GM12878 (cell line): ENCODE measurements around the gene C4B. TPM values are rescaled to one million over a fixed set of nuclear protein-coding genes. Genes with fewer than 3 reads are reported as not detected.
"Not testable (repeated sequence)": the region's sequence is repeated elsewhere in the genome, so short reads cannot be mapped to it uniquely, and the experiment has no call there.

ENCODE experiments used
- ATAC-seq: fragments of 200-7000 bp; cut with Tn5 transposase; 3 replicates; pipeline ENCODE4 v1.9.1; 2020; ENCODE audit warnings: mild to moderate bottlenecking, moderate library complexity
- BruUV-seq: library from RNA; stranded (reverse); fragments of 400-500 nt; replicated peaks from 2 replicates; lab custom pipeline; 2021; lab: Mats Ljungman, UMichigan
- CTCF ChIA-PET: fragments of 300-600 bp; sonication (Branson Sonifier 250); formaldehyde crosslinking; extraction: SDS; loops from one replicate; lab custom pipeline; 2021; ENCODE audit warnings: inconsistent platforms; lab: Yijun Ruan, JAX
- POLR2A ChIA-PET: fragments of 350-600 bp; formaldehyde crosslinking; extraction: SDS; loops from one replicate; lab custom pipeline; 2021; ENCODE audit warnings: inconsistent platforms; lab: Charles Lee
- RAD21 ChIA-PET: fragments of 300-600 bp; sonication (Branson Sonifier 250); formaldehyde crosslinking; loops from one replicate; lab custom pipeline; 2023; ENCODE audit warnings: antibody characterized with exemption; ENCODE audit not compliant: unreplicated experiment; lab: Charles Lee
- SMC1A ChIA-PET: fragments of 300-600 bp; sonication (Branson Sonifier 250); formaldehyde crosslinking; loops from one replicate; lab custom pipeline; 2023; ENCODE audit not compliant: unreplicated experiment, uncharacterized antibody; lab: Charles Lee
- DNase-seq: peaks from one replicate; pipeline ENCODE4 v3.0.0-alpha.2; 2011; ENCODE audit warnings: low read depth, low spot score
- FAIRE-seq: peaks from 3 replicates; lab custom pipeline; 2011; peaks lifted over from hg19 to GRCh38; lab: Jason Lieb, UNC
- H2AFZ ChIP-seq: 2 replicates; pipeline ENCODE4 v1.6.0; 2011; ENCODE audit warnings: low read depth, low read length, control low read depth; ENCODE audit not compliant: control insufficient read depth
- H3K27ac ChIP-seq: 2 replicates; pipeline ENCODE4 v1.5.1; 2011; ENCODE audit warnings: control low read depth; ENCODE audit not compliant: control insufficient read depth, insufficient read depth
- H3K27me3 ChIP-seq, 2 experiments: replicated peaks in 1 of 2; 2 replicates each; pipeline versions ENCODE4 v1.6.0 to v1.6.1; 2011; ENCODE audit warnings: low read length in 1 of 2; ENCODE audit not compliant: control insufficient read depth in 2 of 2, insufficient read depth in 2 of 2
- H3K36me3 ChIP-seq, 2 experiments: 2 replicates each; pipeline ENCODE4 v1.5.1; 2011; ENCODE audit warnings: low read length in 1 of 2; ENCODE audit not compliant: control insufficient read depth in 2 of 2, insufficient read depth in 2 of 2
- H3K4me1 ChIP-seq: 2 replicates; pipeline ENCODE4 v1.6.1; 2011; ENCODE audit warnings: mild to moderate bottlenecking, low read length, moderate library complexity, mixed read lengths; ENCODE audit not compliant: control insufficient read depth, insufficient read depth
- H3K4me2 ChIP-seq: 2 replicates; pipeline ENCODE4 v1.6.0; 2011; ENCODE audit warnings: control low read depth; ENCODE audit not compliant: control insufficient read depth, insufficient read depth
- H3K4me3 ChIP-seq: fragments of 200-600 bp; sonication (generic); 2 replicates; pipeline ENCODE4 v1.5.1; 2016
- H3K79me2 ChIP-seq: 2 replicates; pipeline ENCODE4 v1.6.0; 2011; ENCODE audit warnings: low read length; ENCODE audit not compliant: control insufficient read depth, insufficient read depth
- H3K9ac ChIP-seq: 2 replicates; pipeline ENCODE4 v1.8.0; 2011; ENCODE audit warnings: low read length, control low read depth, mixed read lengths; ENCODE audit not compliant: control insufficient read depth, insufficient read depth
- H3K9me3 ChIP-seq: replicated peaks from 3 replicates; pipeline ENCODE4 v1.5.1; 2011; ENCODE audit warnings: mild to moderate bottlenecking, low read length; ENCODE audit not compliant: control insufficient read depth, insufficient read depth
- H4K20me1 ChIP-seq: 2 replicates; pipeline ENCODE4 v1.6.0; 2011; ENCODE audit not compliant: control insufficient read depth, insufficient read depth
- CHD1 ChIP-seq: IDR thresholded peaks from 2 replicates; pipeline ENCODE4 v1.6.1; 2012; ENCODE audit warnings: low read depth, low read length, improper control_type of control experiment
- STAT3 ChIP-seq: IDR thresholded peaks from 2 replicates; pipeline ENCODE4 v1.6.1; 2011; ENCODE audit warnings: low read depth, low read length, improper control_type of control experiment
- WGBS: methylation state at CpG from one replicate; pipeline ENCODE4 v1.1.6; 2016; ENCODE audit warnings: low lambda C conversion rate; ENCODE audit not compliant: insufficient replicate concordance, insufficient coverage; ENCODE audit errors: missing lambda C conversion rate; 5-methylcytosine and 5-hydroxymethylcytosine counted together
- in situ Hi-C: fragments of 300-500 bp; cut with MboI; formaldehyde crosslinking; loops from 9 replicates; pipeline ENCODE4 v1.14.3; 2018; ENCODE audit warnings: mixed read lengths
- intact Hi-C: fragments of 100-400 bp; cut with micrococcal nuclease; formaldehyde crosslinking; loops from one replicate; pipeline ENCODE4 v1.14.2; 2022; ENCODE audit not compliant: unreplicated experiment
- polyA plus RNA-seq, 11 experiments: library from polyadenylated mRNA; depleted of rRNA in 4 of 11; unstranded in 6 of 11; stranded (reverse) in 5 of 11; fragments of >200 nt; fragmentation: Nextera tagmentation in 4 of 11; fragmentation: Illumina TruSeq in 1 of 11; extraction: Ambion mirVana in 4 of 11; extraction: Trizol in 1 of 11; gene quantifications; 1 replicate in 1 of 11; 2 replicates in 10 of 11; pipeline versions ENCODE4 v1.2.1 to v1.2.3, GENCODE V29; 2011 to 2016; ENCODE audit warnings: inconsistent platforms in 2 of 11, missing spikeins in 2 of 11, low read depth in 1 of 11
- total RNA-seq, 4 experiments: library from RNA; depleted of rRNA in 3 of 4; stranded (reverse); fragments of >200 nt in 3 of 4; fragmentation: Illumina TruSeq in 1 of 4; extraction: Trizol in 1 of 4; gene quantifications; 2 replicates each; pipeline versions ENCODE4 v1.2.1 to v1.2.3, GENCODE V29; 2013 to 2021
- TF ChIP-seq, protein P1 (sequence below): fragments of 450-650 bp; formaldehyde crosslinking; IDR thresholded peaks from 2 replicates; pipeline ENCODE4 v1.4.0; 2022; ENCODE audit warnings: mild to moderate bottlenecking, moderate library complexity

The C4B gene
- total and polyA plus RNA-seq, 10 of the 15 experiments (the other 5 are each of a cell fraction or from before 2014, with no cell fraction given) = 0.13 to 5.6 (median 1.7) TPM; not detected in 1

DNA sequence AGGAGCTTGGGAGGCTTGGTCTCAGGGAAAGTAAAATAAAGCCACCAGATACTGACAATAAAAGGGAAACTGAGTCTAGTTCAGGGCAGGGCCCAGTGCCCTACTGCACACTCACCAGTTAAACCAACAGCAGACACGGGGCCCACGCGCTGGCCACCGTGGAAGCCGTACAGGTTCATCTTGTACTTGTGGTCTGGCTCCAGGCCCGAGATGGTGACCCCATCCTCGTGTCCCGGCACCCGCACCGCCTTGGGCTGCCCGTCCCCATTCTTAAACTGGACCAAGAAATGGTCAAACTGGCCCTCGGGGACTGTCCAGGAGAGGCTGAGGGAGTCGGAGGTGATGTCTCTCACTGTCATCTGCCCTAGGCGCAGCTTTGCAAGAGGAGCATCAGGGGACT, 50.1 kb downstream of the C4B start (continued):
- TF ChIP-seq, protein P1, sequence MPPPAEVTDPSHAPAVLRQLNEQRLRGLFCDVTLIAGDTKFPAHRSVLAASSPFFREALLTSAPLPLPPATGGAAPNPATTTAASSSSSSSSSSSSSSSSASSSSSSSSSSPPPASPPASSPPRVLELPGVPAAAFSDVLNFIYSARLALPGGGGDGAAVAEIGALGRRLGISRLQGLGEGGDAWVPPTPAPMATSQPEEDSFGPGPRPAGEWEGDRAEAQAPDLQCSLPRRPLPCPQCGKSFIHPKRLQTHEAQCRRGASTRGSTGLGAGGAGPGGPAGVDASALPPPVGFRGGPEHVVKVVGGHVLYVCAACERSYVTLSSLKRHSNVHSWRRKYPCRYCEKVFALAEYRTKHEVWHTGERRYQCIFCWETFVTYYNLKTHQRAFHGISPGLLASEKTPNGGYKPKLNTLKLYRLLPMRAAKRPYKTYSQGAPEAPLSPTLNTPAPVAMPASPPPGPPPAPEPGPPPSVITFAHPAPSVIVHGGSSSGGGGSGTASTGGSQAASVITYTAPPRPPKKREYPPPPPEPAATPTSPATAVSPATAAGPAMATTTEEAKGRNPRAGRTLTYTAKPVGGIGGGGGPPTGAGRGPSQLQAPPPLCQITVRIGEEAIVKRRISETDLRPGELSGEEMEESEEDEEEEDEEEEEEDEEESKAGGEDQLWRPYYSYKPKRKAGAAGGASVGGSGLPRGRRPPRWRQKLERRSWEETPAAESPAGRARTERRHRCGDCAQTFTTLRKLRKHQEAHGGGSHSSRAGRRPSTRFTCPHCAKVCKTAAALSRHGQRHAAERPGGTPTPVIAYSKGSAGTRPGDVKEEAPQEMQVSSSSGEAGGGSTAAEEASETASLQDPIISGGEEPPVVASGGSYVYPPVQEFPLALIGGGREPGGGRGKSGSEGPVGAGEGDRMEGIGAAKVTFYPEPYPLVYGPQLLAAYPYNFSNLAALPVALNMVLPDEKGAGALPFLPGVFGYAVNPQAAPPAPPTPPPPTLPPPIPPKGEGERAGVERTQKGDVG (CRISPR knock-in tag) = no peak
- TF ChIP-seq CHD1 (no peak), STAT3 (no peak)

DNA sequence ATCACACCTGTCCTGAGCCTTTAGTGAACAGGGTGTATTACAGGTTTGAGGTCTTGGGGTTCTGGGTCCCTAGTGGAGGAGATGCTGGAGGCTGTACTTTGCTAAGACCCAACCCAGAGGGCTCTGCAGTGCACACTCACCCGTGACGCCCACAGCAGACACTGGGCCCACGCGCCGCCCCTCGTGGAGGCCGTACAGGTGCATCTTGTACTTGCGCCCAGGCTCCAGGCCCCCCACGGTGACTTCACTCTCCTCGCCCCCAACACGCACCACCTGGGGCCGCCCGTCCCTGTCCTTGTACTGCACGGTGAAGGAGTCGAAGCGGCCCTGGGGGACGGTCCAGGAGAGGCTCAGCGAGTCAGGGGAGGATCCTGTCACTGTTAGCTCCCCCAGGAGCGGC, 52.9 kb downstream of the C4B start:
- ATAC-seq, H3K27me3 ChIP-seq, H3K79me2 ChIP-seq, H3K9me3 ChIP-seq, POLR2A ChIA-PET, H2AFZ ChIP-seq, intact Hi-C loops, H3K4me3 ChIP-seq, DNase-seq, FAIRE-seq, H3K4me1 ChIP-seq, H4K20me1 ChIP-seq, H3K9ac ChIP-seq, H3K36me3 ChIP-seq, H3K4me2 ChIP-seq, in situ Hi-C loops, SMC1A ChIA-PET, CTCF ChIA-PET, BruUV-seq, RAD21 ChIA-PET, H3K27ac ChIP-seq: not testable (repeated sequence)
- WGBS = 62% methylated on average over 17 of the region's 19 CpGs

DNA sequence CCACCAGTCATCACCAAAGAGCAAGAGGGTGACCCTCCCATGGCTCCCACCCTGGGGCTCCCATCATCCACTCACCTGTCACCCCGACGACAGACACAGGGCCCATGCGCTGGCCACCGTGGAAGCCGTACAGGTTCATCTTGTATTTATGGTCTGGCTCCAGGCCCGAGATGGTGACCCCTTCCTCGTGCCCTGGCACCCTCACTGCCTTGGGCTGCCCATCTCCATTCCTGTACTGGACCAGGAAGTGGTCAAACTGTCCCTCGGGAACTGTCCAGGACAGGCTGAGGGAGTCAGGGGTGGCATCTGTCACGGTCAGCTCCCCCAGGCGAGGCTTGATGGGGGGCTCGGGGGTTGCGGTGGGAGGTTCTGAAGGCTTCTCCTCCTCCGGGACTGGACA, 53.7 kb downstream of the C4B start:
- in situ Hi-C loops, H3K9ac ChIP-seq, BruUV-seq, H3K27ac ChIP-seq, H3K9me3 ChIP-seq, CTCF ChIA-PET, H2AFZ ChIP-seq, H4K20me1 ChIP-seq, intact Hi-C loops, H3K4me3 ChIP-seq, H3K27me3 ChIP-seq, SMC1A ChIA-PET, RAD21 ChIA-PET, DNase-seq, H3K4me1 ChIP-seq, H3K4me2 ChIP-seq, H3K79me2 ChIP-seq, ATAC-seq, FAIRE-seq, POLR2A ChIA-PET, H3K36me3 ChIP-seq: not testable (repeated sequence)
- WGBS = 54% methylated on average over 13 of the region's 13 CpGs
